Muscle of back (tissue), 13 donors: ENCODE results near the gene TM2D1. TPM values are rescaled to one million over a fixed set of nuclear protein-coding genes. Genes with fewer than 3 reads are reported as not detected.
"Not testable (repeated sequence)": the region's sequence is repeated elsewhere in the genome, so short reads cannot be mapped to it uniquely, and the experiment has no call there.

Source experiments
- DNase-seq, 3 donors: peaks; one replicate each; pipeline versions ENCODE4 v3.0.0 to v3.0.0-alpha.2; 2013
- long read RNA-seq, 9 donors: transcript quantifications; one replicate each; lab custom pipeline, GENCODE V29; 2026
- polyA plus RNA-seq, 10 donors: library from polyadenylated mRNA; unstranded; fragments of 120-200 nt; gene quantifications; one replicate each; pipeline ENCODE4 v1.2.1, GENCODE V29; 2013; ENCODE audit not compliant: insufficient read length in 10 of 10

TM2D1 gene
- 10 to 100 TPM; 51.7 to 65.5 (median 56.3) TPM for polyA plus RNA-seq
- long read RNA-seq, donor 1, transcript TM2D1-212 (7 exons, 969 nt): major isoform, 26 of 26 reads
- long read RNA-seq, donor 1, partial matches to known transcripts: 0 of 26 reads
- long read RNA-seq, donor 1, other reads (novel, unspliced or antisense): 0 of 26 reads
- long read RNA-seq, donor 2, transcript TM2D1-212 (7 exons, 969 nt): major isoform, 14 of 16 reads
- long read RNA-seq, donor 2, partial matches to known transcripts: 0 of 16 reads
- long read RNA-seq, donor 2, other reads (novel, unspliced or antisense): 0 of 16 reads
- long read RNA-seq, donor 3: 0 reads
- long read RNA-seq, donor 4, transcript TM2D1-212 (7 exons, 969 nt): major isoform, 18 of 18 reads
- long read RNA-seq, donor 4, partial matches to known transcripts: 0 of 18 reads
- long read RNA-seq, donor 4, other reads (novel, unspliced or antisense): 0 of 18 reads
- long read RNA-seq, donor 5, transcript TM2D1-212 (7 exons, 969 nt): major isoform, 13 of 22 reads
- long read RNA-seq, donor 5, partial matches to known transcripts: 0 of 22 reads
- long read RNA-seq, donor 5, other reads (novel, unspliced or antisense): 6 of 22 reads
- long read RNA-seq, donor 6, transcript TM2D1-212 (7 exons, 969 nt): major isoform, 29 of 37 reads
- long read RNA-seq, donor 6, partial matches to known transcripts: 0 of 37 reads
- long read RNA-seq, donor 6, other reads (novel, unspliced or antisense): 6 of 37 reads
- long read RNA-seq, donor 7, transcript TM2D1-212 (7 exons, 969 nt): major isoform, 16 of 16 reads
- long read RNA-seq, donor 7, partial matches to known transcripts: 0 of 16 reads
- long read RNA-seq, donor 7, other reads (novel, unspliced or antisense): 0 of 16 reads
- long read RNA-seq, donor 8, transcript TM2D1-212 (7 exons, 969 nt): major isoform, 12 of 14 reads
- long read RNA-seq, donor 8, partial matches to known transcripts: 0 of 14 reads
- long read RNA-seq, donor 8, other reads (novel, unspliced or antisense): 0 of 14 reads
- long read RNA-seq, donor 9, partial matches to known transcripts: 0 of 3 reads
- long read RNA-seq, donor 9, other reads (novel, unspliced or antisense): 0 of 3 reads

- peak; percentile 91 to 97 (median 95) for DNase-seq
These were observed at the start of gene TM2D1 for GRCh38 chr1:61724813-61725694. Gene TM2D1, minus strand, starts transcription at chr1:61725141. Its CDS starts 21 bp downstream, at chr1:61725120.

- no peak for DNase-seq
These were observed 45.2 kb upstream of the TM2D1 start for GRCh38 chr1:61770131-61770530.

- peak in 1 of 3 donors; percentile 29 for DNase-seq
These were observed 33.0 kb upstream of the TM2D1 start for GRCh38 chr1:61757950-61758349.

- no peak for DNase-seq
These were observed 31.8 kb upstream of the TM2D1 start for GRCh38 chr1:61756773-61757172.

- DNase-seq: no peak
These were observed 29.6 kb upstream of the TM2D1 start for GRCh38 chr1:61754545-61754944.

GRCh38 chr1:61753998-61754508 lies 29.1 kb upstream of the TM2D1 start:
- DNase-seq: no peak

- no peak for DNase-seq
These were observed 28.0 kb upstream of the TM2D1 start for GRCh38 chr1:61752921-61753389.

GRCh38 chr1:61749574-61749973 lies 24.6 kb upstream of the TM2D1 start:
- DNase-seq: no peak

- DNase-seq: no peak
These were observed 23.6 kb upstream of the TM2D1 start for GRCh38 chr1:61748566-61748965.

GRCh38 chr1:61746813-61747212 lies 21.9 kb upstream of the TM2D1 start:
- DNase-seq: peak in 1 of 3 donors; percentile 11

- DNase-seq: no peak
These were observed 19.0 kb upstream of the TM2D1 start for GRCh38 chr1:61743716-61744580.

GRCh38 chr1:61743431-61743705 lies 18.4 kb upstream of the TM2D1 start:
- no peak for DNase-seq

GRCh38 chr1:61742620-61743430 lies 17.9 kb upstream of the TM2D1 start:
- DNase-seq: peak; percentile 45 to 86 (median 67)

- DNase-seq: peak in 2 of 3 donors; percentile 51 to 79
These were observed 17.0 kb upstream of the TM2D1 start, which contains the start of gene PATJ for GRCh38 chr1:61741711-61742619. Gene PATJ, plus strand, starts transcription at chr1:61742480. Its CDS starts 20,413 bp downstream, at chr1:61762893.

GRCh38 chr1:61740751-61741700 lies 16.1 kb upstream of the TM2D1 start:
- peak in 1 of 3 donors; percentile 12 for DNase-seq

GRCh38 chr1:61732726-61733125 lies 7.8 kb upstream of the TM2D1 start:
- DNase-seq: peak in 1 of 3 donors; percentile 49

GRCh38 chr1:61730679-61731078 lies 5.7 kb upstream of the TM2D1 start:
- DNase-seq: not testable (repeated sequence)
